Body of pancreas (tissue), 4 donors: Measurements from ENCODE around the gene HEATR9. TPM values are rescaled to one million over a fixed set of nuclear protein-coding genes. Genes with fewer than 3 reads are reported as not detected.
"Not testable (repeated sequence)": the region's sequence is repeated elsewhere in the genome, so short reads cannot be mapped to it uniquely, and the experiment has no call there.

Experiments
- ATAC-seq: fragments of 150-250 bp; one replicate; pipeline ENCODE4 v1.9.1; 2016
- DNase-seq, 4 donors: peaks; one replicate each; pipeline ENCODE4 v3.0.0-alpha.2; 2019
- H3K27ac ChIP-seq, 4 donors: fragments of 200-600 bp; sonication (generic); 1 replicate in 3 of 4; 2 replicates in 1 of 4; pipeline versions ENCODE4 v1.5.1 to v1.6.1; 2016 to 2019; ENCODE audit warnings: mild to moderate bottlenecking in 1 of 4, mixed read lengths in 1 of 4, moderate library complexity in 1 of 4
- H3K27me3 ChIP-seq, 2 donors: fragments of 200-600 bp; sonication (generic); one replicate each; pipeline ENCODE4 v1.6.0; 2016; ENCODE audit warnings: mild to moderate bottlenecking in 1 of 2
- H3K36me3 ChIP-seq, 2 donors: fragments of 200-600 bp; sonication (generic); replicated peaks in 1 of 2; 2 replicates each; pipeline ENCODE4 v1.5.1; 2016; ENCODE audit warnings: low read depth in 2 of 2; ENCODE audit not compliant: insufficient read depth in 1 of 2
- H3K4me1 ChIP-seq: fragments of 200-600 bp; sonication (generic); one replicate; pipeline ENCODE4 v1.6.0; 2016
- H3K4me3 ChIP-seq, 2 donors: fragments of 200-600 bp; sonication (generic); 1 replicate in 1 of 2; 2 replicates in 1 of 2; pipeline ENCODE4 v1.5.1; 2016 to 2019
- H3K9me3 ChIP-seq, 3 donors: fragments of 200-600 bp; sonication (generic); 1 replicate in 2 of 3; 2 replicates in 1 of 3; pipeline ENCODE4 v1.5.1; 2016
- CTCF ChIP-seq, 7 experiments: fragments of 450-650 bp in 4 of 7; fragments of 200-600 bp in 3 of 7; sonication (generic) in 3 of 7; IDR thresholded peaks; one replicate each; pipeline ENCODE4 v1.5.1; 2016 to 2019; ENCODE audit warnings: antibody characterized with exemption in 7 of 7
- POLR2A ChIP-seq, 3 donors: fragments of 450-650 bp; IDR thresholded peaks; one replicate each; pipeline ENCODE4 v1.6.1; 2016; ENCODE audit warnings: antibody characterized with exemption in 3 of 3, mild to moderate bottlenecking in 2 of 3
- WGBS, 2 donors: methylation state at CpG; one replicate each; pipeline ENCODE4 v1.1.5; 2017; 5-methylcytosine and 5-hydroxymethylcytosine counted together
- intact Hi-C: fragments of 100-400 bp; cut with DNase I; formaldehyde crosslinking; loops from one replicate; pipeline ENCODE4 v1.15.1; 2023
- total RNA-seq, 2 donors: library from RNA; depleted of rRNA; stranded (reverse); fragments of >200 nt; gene quantifications; one replicate each; pipeline ENCODE4 v1.1.0, GENCODE V29; 2016

The HEATR9 gene
- total RNA-seq, 2 donors from 2014 or later = not detected

GRCh38 chr17:35900708-35901480 lies 32.2 kb upstream of the HEATR9 start:
- Histone ChIP-seq H3K27me3 (no peaks in the 10 kb centered on the region), H3K27ac (no peak overlapping the region), H3K4me1 (no peaks in the 10 kb centered on the region), H3K4me3 (no peak overlapping the region), H3K9me3 (no peaks in the 10 kb centered on the region), H3K36me3 (no peaks in the 10 kb centered on the region)
- 56 to 61% methylated on average over 11 of the region's 11 CpGs for WGBS, 2 donors
- intact Hi-C loops = no loop called here
- ATAC-seq (no peak), DNase-seq (no peak)
- TF ChIP-seq CTCF (IDR thresholded peaks at IDR 0.05) (no peak), POLR2A (IDR thresholded peaks at IDR 0.05) (no peak)

- intact Hi-C loops = no loop called here
- H3K27ac ChIP-seq = no peak overlapping the region
- ATAC-seq = no peak
- TF ChIP-seq POLR2A (IDR thresholded peaks at IDR 0.05) (no peak), CTCF (IDR thresholded peaks at IDR 0.05) (no peak)
- 68 to 84% methylated on average over 5 of the region's 5 CpGs for WGBS, 2 donors
- no peaks in the 10 kb centered on the region for H3K36me3 ChIP-seq
- no peak overlapping the region for H3K4me3 ChIP-seq
- H3K27me3 ChIP-seq = no peaks in the 10 kb centered on the region
- no peaks in the 10 kb centered on the region for H3K9me3 ChIP-seq
- no peaks in the 10 kb centered on the region for H3K4me1 ChIP-seq
- DNase-seq = no peak
Observed at GRCh38 chr17:35900280-35900679, 31.6 kb upstream of the HEATR9 start.

GRCh38 chr17:35898283-35899070 lies 29.8 kb upstream of the HEATR9 start:
- no peaks in the 10 kb centered on the region for H3K4me1 ChIP-seq
- H3K27me3 ChIP-seq = no peaks in the 10 kb centered on the region
- H3K36me3 ChIP-seq = no peaks in the 10 kb centered on the region
- TF ChIP-seq POLR2A (IDR thresholded peaks at IDR 0.05) (no peak), CTCF (IDR thresholded peaks at IDR 0.05) (no peak)
- WGBS, 2 donors = 35 to 54% methylated on average over 5 to 6 of the region's 6 CpGs
- no peaks in the 10 kb centered on the region for H3K9me3 ChIP-seq
- ATAC-seq (peak; percentile 81), DNase-seq (peak; percentile 61 to 80 (median 78))
- no peak overlapping the region for H3K27ac ChIP-seq
- no peak overlapping the region for H3K4me3 ChIP-seq
- intact Hi-C loops = no loop called here

GRCh38 chr17:35897772-35898171 lies 29.1 kb upstream of the HEATR9 start:
- H3K36me3 ChIP-seq, H3K4me1 ChIP-seq, intact Hi-C loops, H3K27ac ChIP-seq, H3K4me3 ChIP-seq, H3K9me3 ChIP-seq, H3K27me3 ChIP-seq, ATAC-seq, DNase-seq: not testable (repeated sequence)
- WGBS, 2 donors = 94 to 97% methylated on average over 7 of the region's 7 CpGs
